ENCODE data around the gene KRT28.

KRT28 gene, protein sequence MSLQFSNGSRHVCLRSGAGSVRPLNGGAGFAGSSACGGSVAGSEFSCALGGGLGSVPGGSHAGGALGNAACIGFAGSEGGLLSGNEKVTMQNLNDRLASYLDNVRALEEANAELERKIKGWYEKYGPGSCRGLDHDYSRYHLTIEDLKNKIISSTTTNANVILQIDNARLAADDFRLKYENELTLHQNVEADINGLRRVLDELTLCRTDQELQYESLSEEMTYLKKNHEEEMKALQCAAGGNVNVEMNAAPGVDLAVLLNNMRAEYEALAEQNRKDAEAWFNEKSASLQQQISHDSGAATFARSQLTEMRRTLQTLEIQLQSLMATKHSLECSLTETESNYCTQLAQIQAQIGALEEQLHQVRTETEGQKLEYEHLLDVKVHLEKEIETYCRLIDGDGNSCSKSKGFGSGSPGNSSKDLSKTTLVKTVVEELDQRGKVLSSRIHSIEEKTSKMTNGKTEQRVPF

GRCh38 chr17:40799859-40800258 lies at the start of gene KRT28:
KRT28 (minus strand) TSS chr17:40799959; CDS start chr17:40799893, 66 bp downstream.
- DNase-seq (ENCODE audit: low read depth, low spot score): no peak

DNA sequence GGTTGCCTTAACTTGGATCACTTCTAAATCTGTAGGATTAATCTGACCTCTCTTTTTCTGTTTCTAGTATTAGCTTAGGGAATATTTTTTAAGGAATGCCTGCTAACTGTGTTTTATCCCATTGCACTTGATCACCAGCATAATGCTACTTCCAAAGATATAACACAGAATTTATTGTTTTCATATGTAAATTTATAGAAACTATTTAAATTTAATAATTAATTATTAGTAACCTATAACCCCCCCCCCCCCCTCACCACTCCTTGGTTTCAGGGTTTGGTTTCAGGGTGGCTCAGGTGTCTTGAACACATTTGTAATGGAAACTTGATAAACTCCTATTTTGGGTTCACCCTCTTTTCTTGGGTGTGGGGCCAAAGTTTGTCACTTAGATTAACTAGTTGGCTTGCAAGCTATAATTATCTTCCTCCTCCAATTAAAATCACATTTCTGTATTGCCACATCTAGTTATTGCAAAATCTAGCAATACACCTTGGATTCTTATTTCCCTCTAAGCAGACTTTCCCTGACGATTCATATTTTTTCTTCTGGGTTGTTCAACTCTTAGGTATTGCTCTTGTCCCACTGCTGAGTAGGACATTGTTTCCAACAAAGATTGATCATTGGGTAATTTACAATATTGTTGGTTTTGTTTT lies 49.0 kb upstream of the KRT28 start:
- no peak for DNase-seq (ENCODE audit: low read depth, low spot score)

DNA sequence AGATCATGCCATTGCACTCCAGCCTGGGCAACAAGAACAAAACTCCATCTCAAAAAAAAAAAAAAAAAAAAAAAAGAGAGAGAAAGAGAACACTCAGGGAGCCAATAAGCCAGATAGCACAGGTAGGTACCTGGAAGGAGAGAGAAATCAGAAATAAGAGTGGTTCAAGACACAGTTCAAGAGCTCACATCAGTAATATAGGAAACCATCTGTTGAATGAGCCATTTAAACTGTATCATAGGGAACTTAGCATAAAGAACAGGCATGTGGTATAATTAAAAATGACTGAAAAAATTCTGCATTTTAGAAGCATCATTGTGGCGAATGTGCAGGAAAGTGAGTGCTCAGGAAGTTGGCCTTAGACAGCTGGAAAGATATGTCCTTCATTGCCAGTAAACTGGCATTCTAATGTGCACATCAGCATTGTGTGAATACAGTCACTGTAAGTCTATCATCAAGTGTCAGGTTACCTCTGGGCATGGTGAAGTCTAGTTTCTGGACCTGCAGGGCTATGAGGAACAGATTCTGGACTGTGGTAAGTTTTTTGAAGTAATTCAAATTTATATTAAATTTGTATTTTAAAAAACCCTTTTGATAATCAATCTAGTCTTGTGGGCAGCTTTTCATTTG lies 46.9 kb upstream of the KRT28 start:
- DNase-seq (ENCODE audit: low read depth, low spot score): no peak

DNA sequence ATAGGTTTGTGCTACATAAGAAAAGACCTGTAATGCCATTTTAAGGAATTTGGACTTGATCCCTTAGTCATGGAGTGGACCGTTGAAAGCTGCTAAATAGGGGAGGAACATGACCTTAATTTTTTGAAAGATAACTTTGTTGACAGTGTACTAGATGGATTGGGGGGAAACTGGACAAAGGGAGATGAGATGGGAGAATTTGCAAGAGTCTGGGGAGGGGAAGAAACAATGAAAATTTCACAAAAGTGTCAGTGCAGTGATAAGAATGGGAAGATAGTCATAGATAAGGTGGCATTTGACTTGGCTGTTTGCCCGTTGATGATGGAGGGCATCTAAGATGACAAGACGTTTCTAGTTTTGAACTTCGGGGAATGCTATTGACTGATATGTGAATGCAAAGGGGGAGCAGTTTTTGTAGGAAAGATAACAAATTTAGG lies 44.9 kb upstream of the KRT28 start:
- no peak for DNase-seq (ENCODE audit: low read depth, low spot score)

DNA sequence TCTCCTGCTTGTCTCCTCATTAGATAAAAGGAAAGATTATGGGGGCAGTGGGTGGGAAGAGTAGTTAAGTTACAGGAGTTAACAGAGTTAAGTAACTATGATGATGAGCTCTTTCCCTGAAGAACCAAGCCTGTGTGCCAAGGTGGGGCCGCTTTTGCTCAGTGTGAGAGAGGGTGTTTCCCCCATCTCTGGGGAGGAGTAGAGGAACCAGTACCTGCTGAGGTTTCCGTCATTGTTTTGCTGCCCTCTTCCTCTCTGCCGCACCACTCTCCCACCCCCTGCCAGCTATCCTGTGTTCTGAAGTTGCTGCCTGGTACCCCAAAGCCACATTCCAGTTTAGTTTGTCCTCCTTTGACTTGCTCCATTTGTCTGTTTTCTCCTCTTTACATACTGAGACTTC lies 43.5 kb upstream of the KRT28 start:
- DNase-seq (ENCODE audit: low read depth, low spot score): no peak

DNA sequence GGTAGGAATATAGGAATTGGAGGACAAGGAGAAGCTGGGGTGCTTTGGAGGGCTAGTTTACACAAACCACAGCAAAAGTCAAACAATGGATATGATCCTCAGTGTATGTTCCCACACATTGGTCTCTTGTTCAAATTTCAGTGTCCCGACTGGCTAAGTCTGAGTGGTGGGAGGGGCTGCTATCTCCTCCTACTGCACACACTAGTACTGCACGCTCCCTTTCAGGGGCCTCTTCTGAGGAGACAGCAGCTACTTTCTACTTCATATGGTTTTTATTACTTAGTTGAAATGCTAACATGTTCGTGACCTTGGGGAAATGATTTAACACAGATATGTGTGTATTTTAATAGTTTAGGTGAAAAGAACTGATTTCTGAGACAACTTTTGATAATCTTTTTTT lies 41.5 kb upstream of the KRT28 start:
- DNase-seq (ENCODE audit: low read depth, low spot score): no peak

DNA sequence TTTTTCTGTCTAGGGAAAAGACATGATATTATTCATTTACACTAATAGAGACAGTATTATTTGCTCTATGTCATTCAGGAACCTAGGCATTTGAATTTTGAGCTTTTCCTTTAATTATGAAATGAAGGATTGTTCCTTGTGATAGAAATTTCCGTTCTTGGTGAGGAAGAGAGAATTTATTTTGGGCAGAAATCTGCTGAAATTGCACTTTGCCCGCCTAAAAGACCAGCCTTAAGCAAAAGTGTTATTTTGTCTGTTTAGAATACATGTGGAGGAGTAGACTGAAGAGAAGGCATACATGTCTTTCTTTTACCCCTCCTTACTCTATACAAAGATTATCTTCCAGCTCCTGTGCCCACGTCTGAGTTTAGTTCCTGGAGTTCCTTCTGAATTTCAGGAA lies 39.4 kb upstream of the KRT28 start:
- DNase-seq (ENCODE audit: low read depth, low spot score): no peak

DNA sequence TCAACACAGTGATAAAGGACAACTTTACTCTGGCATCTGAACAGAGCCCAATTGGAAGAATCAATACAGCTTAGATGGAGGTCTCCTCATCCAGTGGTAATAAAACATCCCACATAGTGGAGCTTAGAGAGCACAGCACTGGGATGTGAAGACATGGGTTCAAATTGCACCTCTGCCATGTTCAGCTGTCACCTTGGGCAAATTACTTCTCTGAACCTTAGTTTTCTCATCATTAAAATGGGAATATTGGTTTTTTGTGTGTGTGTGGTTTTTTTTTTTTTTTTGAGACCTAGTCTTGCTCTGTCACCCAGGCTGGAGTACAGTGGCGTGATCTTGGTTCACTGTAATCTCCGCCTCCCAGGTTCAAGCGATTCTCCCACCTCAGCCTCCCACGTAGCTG lies 36.3 kb upstream of the KRT28 start:
- no peak for DNase-seq (ENCODE audit: low read depth, low spot score)

DNA sequence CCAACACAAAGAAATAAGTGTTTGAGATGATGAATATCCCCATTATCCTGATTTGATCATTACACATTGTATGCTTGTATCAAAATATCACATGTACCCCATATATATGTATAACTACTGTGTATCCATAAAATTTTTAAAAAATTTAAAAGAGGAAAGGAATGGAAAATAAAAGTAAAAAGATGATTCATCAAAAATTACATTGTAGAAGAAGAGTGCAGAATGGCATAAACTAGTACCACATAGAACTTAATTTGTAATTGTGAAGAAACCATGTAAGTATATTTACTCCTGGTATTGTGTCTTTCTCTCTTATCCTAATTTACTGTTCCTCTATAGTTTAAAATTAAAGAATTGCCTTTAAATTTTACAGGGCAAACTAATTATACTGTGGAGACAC lies 34.1 kb upstream of the KRT28 start:
- DNase-seq (ENCODE audit: low read depth, low spot score): no peak

- DNase-seq (ENCODE audit: low read depth, low spot score): no peak
Measured at GRCh38 chr17:40832840-40833239, 33.1 kb upstream of the KRT28 start.

DNA sequence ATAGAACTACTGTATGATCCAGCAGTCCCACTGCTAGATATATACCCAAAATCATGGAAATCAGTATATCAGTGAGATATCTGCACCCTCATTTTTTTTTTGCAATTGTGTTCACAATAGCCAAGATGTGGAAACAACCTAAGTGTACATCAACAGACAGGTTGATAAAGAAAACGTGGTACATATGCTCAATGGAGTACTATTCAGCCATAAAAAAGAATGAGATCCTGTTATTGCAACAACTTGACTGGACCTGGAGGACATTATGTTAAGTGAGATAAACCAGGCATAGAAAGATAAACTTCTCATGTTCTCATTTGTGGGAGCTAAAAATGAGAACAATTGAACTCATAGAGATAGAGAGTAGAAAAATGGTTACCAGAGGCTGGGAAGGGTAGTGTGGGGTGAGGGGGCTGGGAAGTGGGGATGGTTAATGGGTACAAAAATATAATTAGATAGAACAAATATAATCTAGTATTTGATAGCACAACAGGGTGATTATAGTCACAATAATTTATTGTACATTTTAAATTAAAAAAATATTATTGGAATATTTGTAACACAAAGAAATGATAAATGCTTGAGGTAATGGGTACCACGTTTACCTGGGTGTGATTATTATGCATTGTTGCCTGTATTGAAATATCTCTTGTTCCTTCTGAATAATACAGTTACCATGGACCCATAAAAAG lies 30.5 kb upstream of the KRT28 start:
- no peak for DNase-seq (ENCODE audit: low read depth, low spot score)

- DNase-seq (ENCODE audit: low read depth, low spot score): no peak
Measured at GRCh38 chr17:40828454-40829044, 28.8 kb upstream of the KRT28 start.

DNA sequence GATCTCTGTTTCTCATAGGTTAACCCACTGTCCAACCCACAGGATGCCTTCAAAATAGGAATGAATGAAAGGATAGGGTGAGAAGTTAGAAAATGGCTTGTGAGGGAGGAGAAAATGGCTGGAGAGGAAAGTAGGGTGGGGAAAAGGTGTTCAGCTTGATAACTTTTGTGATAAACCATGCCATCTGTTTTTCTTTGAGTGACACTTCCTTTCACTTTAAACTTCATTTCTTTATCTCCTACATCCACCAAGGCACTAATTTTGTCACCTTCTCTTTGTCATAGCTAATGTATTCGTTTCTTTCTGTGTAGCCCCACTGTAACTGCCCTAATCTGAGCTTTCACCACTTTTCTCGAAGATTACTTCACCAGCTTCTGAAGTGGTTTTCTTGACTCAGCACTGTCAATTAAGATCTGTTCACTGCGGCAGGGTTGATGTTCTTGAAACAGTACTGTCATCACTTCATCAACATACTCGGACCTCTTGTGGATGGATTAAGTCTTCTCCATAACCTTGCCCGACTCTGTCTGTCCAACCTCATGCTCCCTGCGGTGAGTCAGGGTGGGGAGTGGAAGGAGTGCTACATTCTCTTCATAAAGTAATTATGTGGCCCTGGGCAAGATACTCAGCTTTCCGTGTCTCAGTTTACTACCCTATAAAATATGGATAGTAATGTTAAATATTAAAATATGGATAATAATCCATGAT lies 28.1 kb upstream of the KRT28 start:
- DNase-seq (ENCODE audit: low read depth, low spot score): no peak

- DNase-seq (ENCODE audit: low read depth, low spot score): no peak
Measured at GRCh38 chr17:40825599-40825998, 25.8 kb upstream of the KRT28 start.

GRCh38 chr17:40824015-40824832 lies 24.5 kb upstream of the KRT28 start:
- DNase-seq (ENCODE audit: low read depth, low spot score): no peak

DNA sequence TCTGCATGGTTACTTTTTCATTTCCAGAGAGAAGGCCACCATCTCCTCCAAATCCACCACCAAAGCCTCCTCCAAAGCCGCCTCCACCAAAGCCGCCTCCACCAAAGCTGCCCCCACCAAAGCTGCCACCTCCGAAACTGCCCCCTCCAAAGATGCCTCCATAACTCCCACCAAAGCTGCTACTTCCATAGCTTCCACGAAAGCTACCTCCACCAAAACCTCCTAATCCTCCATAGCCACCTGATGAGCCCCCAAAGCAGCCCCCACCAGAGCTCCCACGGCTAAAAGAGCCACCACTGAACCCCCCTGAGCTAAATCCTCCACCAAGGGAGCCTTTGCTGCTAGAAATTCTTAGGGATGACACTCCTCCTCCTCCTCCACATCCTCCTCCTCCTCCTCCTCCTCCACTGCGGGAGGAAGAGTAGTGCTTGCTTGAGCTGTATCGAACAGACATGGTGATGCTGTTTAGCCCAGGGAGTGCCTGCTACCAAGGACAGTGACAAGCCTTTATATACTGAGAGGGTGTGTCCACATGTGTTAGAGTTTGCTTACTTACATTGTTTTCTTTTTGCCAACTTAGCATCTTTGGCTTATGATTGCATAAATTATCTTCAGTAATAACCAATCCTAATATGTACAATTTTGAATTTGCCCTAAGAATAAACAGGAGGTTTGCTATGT lies 22.5 kb upstream of the KRT28 start, which contains the start of gene KRT10:
KRT10 (minus strand) TSS at position 483 of the 681 bp plus-strand sequence; CDS start at position 454, 29 bp downstream.
- no peak for DNase-seq (ENCODE audit: low read depth, low spot score)

- DNase-seq (ENCODE audit: low read depth, low spot score): no peak
Measured at GRCh38 chr17:40821536-40821935, 21.8 kb upstream of the KRT28 start.

DNA sequence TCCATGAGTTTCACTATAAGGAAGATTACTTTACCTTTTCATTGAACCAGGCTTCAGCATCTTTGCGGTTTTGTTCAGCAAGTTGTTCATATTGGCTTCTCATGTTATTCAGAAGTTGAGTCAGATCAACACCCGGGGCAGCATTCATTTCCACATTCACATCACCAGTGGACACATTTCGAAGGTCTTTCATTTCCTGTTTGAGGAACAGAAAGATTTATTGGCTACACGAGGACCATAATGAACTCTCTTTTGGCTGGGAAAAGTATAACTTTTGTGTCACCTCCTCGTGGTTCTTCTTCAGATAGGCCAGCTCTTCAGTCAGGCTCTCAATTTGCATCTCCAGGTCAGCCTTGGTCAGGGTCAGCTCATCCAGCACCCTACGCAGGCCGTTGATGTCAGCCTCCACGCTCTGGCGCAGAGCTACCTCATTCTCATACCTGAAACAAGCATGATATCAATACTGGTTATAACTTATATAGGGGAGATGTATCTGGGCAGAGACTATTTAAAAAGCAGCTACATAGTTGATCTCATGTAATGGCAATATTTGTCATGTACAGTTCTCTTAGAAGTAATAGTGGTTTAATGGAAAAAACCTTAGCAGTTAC lies 20.6 kb upstream of the KRT28 start:
- no peak for DNase-seq (ENCODE audit: low read depth, low spot score)

DNA sequence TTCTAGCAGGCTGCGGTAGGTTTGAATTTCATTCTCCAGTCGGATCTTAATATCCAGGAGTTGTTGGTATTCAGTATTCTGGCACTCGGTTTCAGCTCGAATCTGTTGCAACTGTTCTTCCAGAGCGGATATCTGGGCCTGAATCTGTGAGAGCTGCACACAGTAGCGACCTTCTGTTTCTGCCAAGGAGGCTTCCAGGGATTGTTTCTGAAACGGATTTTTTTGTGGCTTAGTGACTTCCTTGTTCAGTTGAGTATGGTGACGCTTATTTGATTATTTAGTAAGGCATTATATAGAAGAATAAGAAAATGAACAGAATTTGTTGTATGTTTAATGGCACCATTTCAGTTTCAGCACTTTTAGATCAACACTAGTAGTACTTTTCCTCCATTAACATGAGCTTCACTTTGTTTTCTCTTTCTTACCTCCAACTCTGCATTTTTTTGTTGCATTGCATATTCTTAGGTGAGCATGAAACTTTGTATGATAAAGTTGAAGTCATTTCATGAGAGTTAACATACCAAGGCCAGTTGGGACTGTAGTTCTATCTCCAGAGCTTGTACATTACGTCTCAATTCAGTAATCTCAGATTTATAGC lies 19.9 kb upstream of the KRT28 start:
- DNase-seq (ENCODE audit: low read depth, low spot score): no peak

All from brain pericyte (primary cell).